NCI-H774 (cell line): ENCODE results near the gene SPPL2B.

Experiments used
- DNase-seq: peaks from one replicate; lab custom pipeline; 2025; lab: John Stamatoyannopoulos, UW

SPPL2B gene

DNA sequence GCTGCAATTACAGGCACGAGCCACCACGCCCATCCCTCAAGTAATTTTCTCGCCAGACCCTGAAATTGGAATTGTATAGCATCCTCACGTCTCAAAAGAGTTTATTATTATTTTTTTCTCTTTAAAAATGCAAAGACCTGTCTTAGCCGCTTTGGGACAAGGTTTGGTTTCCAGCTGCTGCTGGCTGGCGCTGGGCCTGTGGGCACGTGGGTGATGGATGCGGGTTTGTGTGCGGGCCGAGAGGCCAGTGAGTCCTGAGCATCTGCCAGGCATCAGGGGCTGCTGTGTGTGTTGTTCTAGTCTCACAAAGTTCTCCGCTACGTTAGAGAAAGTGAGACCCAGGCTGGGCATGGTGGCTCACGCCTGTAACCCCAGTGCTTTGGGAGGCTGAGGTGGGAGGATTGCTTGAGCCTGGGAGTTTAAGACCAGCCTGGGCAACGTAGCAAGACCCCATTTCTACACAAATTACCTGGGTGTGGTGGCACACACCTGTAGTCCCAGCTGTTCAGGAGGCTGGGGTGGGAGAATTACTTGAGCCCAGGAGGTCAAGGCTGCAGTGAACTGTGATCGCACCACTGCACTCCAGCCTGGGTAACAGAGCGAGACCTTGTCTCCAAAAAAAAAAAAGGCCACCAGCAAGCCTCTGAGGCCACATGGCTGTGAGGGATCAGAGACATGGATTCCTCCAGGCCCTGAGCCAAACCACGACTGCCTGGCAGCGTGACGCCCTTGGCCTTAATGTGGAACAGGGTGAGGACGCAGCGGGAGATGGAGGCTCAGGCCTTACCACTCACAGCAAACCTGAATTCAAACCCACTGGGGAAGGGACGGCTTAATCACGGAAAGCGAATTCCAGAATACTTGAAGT lies 26.9 kb downstream of the SPPL2B start:
- no peak for DNase-seq

GRCh38 chr19:2356036-2356646 lies 27.7 kb downstream of the SPPL2B start:
- no peak for DNase-seq

DNA sequence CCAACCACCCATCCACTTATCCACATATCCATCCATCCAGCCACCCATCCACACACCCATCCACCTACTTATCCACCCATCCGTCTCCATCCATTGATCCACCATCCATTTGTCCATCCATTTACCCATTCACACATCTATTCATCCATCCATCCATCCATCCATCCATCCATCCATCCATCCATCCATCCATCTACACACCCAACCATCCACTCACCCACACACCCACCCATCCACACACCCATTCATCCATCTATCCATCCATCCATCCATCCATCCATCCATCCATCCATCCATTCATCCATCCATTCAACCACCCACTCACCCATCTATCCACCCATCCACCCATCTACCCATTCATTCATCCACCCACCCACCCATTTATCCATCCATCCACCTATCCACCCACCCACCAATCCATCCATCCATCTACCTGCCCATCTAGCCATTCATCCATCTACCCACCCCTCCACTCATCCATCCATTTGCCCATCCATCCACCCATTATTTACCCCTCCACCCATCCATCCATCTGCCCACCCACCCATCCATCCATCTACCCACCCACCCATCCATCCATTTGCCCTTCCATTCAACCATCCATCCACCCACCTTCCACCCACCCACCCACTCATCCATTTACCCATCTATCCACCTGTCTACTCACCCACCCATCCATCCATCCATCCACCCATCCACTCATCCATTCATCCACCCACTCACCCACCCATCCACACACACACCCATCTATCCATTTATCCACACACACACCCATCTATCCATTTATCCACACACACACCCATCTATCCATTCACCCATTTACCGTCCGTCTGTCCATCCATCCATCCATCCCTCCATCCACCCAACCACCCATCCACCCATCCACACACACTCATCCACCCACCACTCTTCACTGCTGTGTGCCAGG lies 29.1 kb downstream of the SPPL2B start:
- DNase-seq, result no peak

DNA sequence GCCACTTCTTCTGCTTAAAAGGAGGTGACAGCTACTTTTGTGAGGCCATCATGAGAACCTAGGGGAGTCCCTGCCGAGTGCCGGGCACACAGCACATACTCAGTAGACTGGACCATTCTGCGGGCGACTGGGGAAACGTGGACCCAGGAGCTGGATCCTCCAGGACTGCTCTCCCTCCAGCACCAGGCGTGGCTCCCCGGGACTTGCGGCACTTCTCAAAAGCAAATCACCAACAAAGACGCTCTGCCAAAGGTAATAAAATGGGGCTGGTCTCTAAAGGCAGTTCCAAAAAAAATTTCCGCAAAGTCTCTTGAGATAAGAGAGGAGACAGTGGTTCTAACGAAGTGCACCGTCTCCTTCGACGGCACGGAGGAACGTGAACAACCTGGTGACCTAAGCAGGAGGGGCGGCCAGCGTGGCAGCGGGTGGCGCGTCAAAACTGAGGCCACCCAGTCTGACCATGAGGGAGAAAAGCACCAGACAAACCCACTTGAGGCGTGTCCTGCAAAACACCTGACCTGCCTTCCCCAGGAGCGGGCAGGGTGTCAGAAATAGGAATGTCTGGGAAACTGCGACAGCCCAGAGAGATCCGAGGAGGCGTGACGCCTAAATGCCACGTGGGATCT lies 30.2 kb downstream of the SPPL2B start:
- no peak for DNase-seq

DNA sequence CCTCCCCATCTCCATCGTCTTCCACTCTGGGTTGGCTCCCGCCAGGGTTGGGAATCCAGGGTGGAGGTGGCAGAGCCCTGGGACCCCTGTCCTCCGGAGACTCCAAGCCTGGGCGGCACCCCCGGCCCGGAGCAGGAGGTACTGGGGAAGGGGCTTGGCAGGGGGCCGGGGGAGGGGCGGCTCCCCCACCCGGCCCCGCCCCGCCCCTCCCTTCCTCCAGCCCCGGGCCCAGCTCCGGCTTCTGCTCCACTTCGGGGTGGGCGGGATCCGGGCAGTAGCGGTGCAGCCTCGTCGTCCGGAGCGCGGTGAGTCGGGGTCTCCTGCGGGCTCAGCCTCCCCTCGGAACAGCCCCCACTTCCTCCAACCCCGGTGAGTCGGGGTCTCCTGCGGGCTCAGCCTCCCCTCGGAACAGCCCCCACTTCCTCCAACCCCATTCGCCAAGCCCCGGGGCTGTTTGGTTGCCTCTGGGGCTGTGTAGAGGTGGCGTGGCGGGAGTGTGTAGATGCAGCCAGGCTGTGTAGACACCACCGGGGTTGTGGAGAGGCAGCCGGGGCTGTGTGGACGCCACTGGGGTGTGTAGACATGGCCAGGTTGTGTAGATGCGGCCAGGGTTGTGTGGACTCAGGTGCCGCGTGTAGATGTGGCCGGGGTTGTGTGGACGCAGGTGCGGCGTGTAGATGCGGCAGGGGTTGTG lies 31.7 kb downstream of the SPPL2B start, which contains the start of gene TMPRSS9:
TMPRSS9 (plus strand) TSS at position 274 of the 694 bp plus-strand sequence. CDS start 29,521 bp downstream, outside the sequence.
- DNase-seq, result no peak

DNA sequence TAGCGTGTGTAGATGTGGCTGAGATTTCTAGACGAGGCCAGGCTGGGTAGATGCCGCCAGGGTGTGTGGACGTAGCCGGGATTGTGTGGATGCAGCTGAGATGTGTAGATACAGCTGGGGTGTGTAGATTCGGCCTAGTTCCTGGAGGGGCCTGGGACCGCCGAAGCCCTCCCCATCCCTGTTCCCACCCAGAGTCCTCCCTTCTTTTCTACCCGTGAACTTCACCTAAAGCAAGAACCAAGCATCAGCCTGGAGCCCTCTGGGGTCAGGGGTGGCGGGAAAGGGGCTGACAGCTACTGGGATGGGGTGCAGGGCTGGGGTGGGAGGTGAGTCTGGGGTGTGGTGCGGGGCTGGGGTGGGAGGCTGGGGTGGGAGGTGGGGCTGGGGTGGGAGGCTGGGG lies 32.3 kb downstream of the SPPL2B start:
- DNase-seq, result no peak

- DNase-seq, result no peak
Observed at GRCh38 chr19:2361246-2362045, 33.0 kb downstream of the SPPL2B start.

DNA sequence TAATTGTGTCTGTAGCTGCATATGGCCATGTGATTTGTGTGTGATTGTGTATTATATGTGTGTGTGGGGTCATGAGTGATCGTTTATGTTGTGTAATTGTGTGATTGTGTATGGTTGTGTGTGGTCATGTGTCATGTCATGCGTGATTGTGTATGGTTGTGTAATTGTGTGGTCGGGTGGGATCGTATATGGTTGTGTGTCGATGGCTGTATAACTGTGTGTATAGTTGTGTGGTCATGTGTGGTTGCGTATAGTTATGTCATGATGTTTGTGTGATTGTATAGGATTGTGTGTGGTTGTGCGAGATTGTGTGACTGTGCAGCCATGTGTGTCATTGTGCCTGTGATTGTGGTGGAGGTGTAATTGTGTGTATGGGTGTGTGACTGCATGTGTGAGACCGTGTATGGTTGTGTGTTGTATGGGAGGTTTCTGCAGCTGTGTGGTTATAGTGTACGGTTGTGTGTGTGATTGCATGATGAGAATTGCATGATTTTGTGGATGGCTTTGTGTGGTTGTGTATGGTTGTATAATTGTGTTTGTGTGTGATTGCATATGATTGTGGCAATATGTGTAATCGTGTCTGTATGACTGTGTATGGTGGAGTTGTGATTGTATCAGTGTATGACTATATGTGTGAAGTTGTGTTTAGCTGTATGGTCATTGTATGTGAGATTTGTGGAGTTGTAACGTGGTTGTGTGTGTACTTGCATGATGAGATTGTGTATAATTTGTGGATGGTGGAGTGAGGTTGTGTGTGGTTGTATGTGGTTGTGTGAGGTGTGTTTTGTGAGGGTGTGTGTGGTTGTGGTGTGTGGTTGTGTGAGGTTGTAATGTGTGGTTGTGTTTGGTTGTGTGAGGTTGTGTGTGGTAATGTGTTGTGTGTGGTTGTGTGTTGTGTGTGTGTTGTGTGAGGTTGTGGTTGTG lies 33.8 kb downstream of the SPPL2B start:
- no peak for DNase-seq

- DNase-seq, result no peak
Observed at GRCh38 chr19:2362970-2363300, 34.5 kb downstream of the SPPL2B start.

DNA sequence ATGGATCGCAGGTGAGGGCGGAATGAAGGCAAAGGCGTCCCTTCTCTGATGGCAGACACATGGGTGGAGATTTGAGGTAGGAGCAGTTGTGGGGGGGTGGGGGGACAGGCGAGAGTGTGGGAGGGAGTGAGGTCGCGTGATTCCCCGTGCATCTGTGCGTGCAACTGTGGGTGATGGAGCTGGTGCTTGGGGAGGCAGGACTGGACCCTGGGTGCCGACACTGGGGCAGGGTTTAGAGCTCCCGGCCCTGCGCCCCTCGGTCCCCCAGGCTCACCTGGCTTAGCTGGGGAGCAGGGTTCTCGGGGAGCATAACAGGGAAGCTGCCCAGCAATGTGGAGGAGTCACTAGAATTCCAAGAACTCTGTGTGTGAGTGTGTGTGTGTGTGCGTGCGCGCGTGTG lies 34.9 kb downstream of the SPPL2B start:
- DNase-seq, result no peak

- DNase-seq, result no peak
Observed at GRCh38 chr19:2365201-2365970, 36.9 kb downstream of the SPPL2B start.

- DNase-seq, result no peak
Observed at GRCh38 chr19:2371656-2372055, 43.2 kb downstream of the SPPL2B start.

GRCh38 chr19:2372076-2372612 lies 43.7 kb downstream of the SPPL2B start:
- DNase-seq, result no peak

- no peak for DNase-seq
Observed at GRCh38 chr19:2374808-2375207, 46.3 kb downstream of the SPPL2B start.

- DNase-seq, result no peak
Observed at GRCh38 chr19:2375353-2376121, 47.1 kb downstream of the SPPL2B start.

DNA sequence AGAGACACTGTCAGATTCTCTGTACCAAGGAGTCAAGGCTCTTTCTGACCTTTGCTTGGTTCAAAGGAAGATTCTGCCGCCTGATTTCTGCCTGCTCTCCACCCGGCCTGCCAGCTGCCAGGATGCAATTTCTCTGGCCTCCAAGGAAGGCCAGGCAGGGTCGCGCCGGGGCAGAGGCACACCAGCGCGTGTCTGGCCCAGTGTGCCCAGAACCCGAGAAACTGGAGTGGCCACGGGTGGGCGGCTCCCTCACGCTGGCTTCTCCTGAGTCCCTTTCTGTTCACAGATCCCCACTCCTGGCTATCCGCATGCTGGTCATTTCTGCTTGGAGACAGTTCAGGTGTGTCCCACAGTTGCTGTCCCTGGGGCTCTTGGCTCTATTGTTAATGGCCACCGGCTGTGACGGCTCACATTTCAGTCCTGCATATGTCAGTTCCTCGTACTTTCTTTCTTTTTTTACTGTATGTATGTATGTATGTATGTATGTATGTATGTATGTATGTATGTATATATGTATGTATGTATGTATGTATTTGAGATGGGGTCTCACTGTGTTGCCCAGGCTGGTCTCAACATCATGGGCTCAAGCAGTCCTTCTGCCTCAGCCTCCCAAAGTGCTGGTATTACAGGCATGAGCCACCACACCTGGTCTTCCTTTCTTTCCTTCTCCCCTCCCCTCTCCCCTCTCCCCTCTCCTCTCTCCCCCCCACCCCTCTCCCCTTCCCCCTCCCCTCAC lies 48.5 kb downstream of the SPPL2B start:
- no peak for DNase-seq

DNA sequence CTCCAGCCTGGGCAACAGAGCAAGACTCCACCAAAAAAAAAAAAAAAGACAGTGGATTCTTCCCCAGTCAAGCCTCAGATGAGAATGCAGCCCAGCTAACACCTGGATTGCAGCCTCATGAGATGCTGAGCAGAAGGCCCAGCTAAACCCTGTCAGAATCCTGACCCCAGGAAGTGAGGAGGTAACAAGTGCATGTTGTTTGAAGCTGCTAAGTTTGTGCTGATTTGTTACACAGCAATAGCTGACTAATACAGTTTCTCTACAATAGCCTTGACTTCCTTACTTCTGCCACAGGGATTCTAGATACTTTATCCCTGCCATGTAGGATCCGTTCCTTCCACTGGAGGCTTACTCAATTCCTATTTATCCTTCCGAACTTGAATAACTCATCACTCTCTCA lies 52.1 kb downstream of the SPPL2B start:
- no peak for DNase-seq
